A549 treated with ZK216348 at 1 μM for 4 hours (cell line): ENCODE measurements around the gene DMRT1. TPM values are rescaled to one million over a fixed set of nuclear protein-coding genes. Genes with fewer than 3 reads are reported as not detected.

ENCODE experiments used
- total RNA-seq: library from RNA; stranded (reverse); fragments of 200-300 nt; extraction: Qiagen RNA extraction; gene quantifications from 5 replicates; pipeline ENCODE4 v1.2.3, GENCODE V29; 2022; ENCODE audit warnings: low read depth

DMRT1 gene
- total RNA-seq: not detected in 5 replicates

GRCh38 chr9:841371-842209 is at the start of gene DMRT1:
TSS of gene DMRT1 (plus strand) at chr9:841697. CDS start at chr9:841839, 142 bp downstream.

DNA sequence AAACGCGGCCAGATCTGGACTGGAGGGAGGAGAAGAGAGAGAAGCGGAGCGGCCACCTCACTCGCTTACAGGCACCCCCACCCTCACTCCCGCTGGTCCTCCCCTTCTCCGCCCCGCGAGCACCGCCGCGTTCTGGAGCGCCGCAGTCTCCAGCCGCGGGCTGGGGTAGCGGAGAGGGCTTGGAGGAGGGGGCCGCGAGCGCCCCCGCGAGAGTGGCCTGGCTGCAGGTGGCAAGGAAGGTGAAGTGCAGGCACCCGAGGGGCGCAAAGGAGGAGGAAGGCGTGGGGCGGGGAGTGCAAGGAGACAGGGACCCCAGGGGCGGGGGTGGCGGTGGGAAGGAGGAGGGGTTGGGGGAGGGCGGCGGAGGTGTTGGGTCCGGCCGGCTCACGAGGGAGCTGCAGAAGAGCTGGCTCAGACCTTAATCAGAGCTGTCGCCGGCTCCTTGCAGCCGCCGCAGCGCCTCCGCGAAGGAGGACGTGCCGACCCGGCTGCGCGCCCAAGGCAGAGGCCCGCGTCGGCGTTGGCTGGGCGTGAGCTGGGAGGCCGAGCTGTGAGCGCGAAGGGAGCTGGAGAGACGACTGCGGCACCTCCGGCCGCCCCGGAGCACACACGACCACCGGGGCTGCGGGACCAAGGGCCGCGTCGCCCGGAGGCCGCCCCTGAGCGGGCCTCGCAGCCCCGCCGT is 134.9 kb downstream of the DMRT1 start, which contains the start of gene DMRT3:
Gene DMRT3 (plus strand): TSS at position 398 of the 685 bp plus-strand sequence. CDS start 347 bp downstream, outside the sequence.

Other genes starting within 250 kb of the DMRT1 start
- not detected in 5 replicates for gene DMRT3, start 135.0 kb downstream of the DMRT1 start, total RNA-seq
- 0.12 to 0.17 TPM in 2 of 5 replicates, not detected in the others for gene DMRT2, start 208.7 kb downstream of the DMRT1 start, total RNA-seq